Measurements from ENCODE around the gene RSPH1.

Gene RSPH1

DNA sequence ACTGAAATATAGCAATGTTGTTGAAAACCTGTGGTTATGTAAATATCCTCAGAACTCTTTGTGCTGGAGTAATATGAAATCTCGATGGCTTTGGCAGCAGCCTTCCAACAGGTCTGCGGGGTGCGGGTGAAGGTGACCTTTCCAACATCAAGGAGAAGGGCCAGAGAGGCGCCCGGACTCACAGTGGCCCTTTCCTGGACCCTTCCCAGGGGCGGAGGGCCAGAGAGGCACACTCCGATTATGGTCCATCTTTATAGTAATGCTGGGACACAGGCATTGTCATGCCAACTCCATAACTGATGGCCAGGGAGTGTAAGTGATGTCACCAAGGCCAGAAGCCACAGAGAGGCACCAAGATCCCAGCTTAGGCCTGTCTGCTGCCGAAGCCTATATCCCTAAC lies 35.7 kb upstream of the RSPH1 start:
- no peak for DNase-seq

DNA sequence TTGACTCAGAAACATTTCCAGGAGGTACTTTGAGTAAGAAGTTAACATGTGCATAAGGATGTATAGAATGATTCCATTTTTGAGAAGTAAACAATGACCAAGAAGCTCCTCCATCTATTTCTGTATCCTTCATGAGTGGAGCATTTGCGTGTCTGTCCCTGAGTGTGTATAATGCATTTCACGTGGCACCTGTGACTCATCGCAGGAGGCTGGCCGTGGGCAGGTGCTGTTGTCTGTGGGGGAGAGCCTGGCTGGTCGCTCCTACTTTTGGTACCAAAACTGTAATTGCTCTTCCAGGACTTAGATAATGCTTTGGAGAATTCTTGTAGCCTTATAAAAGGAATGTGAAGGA lies 34.1 kb upstream of the RSPH1 start:
- DNase-seq, result no peak

GRCh38 chr21:42527489-42528158 lies 31.6 kb upstream of the RSPH1 start:
- no peak for DNase-seq

- no peak for DNase-seq
Measured at GRCh38 chr21:42527127-42527488, 31.1 kb upstream of the RSPH1 start.

GRCh38 chr21:42526379-42526727 lies 30.3 kb upstream of the RSPH1 start:
- DNase-seq, result no peak

DNA sequence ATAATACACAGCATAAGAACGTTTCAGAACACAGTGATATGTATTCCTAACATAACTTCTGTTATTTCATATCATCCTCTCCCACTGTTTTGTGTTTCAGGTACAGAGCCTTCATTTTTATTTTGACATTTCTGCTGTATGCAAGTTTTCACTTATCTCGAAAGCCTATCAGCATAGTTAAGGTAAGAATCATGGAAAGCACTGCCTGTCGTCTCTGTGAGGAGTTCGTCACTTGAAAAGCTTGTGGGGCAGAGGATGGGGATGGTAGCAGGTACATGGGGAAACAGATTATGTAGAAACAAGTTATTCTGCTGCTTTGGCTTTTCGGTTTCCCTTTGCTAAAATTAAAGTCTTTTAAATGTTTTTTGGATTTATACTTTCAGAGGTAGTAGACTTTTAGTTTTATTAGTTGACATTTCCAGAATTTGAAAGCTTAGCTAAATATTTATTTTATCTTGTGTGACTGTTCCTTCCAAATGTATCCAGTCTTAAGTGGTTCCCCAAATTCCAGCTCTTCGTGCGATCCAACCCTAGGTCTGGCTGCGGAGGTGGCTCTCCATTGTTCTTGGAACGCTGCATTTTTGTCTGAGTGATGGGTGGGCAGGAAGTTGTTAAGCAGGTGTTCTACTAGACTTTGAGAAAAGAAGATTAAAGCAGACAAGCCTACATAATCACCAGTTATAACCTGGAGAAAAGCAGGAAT lies 29.8 kb upstream of the RSPH1 start:
- no peak for DNase-seq

- DNase-seq, result no peak
Measured at GRCh38 chr21:42525029-42525581, 29.1 kb upstream of the RSPH1 start.

DNA sequence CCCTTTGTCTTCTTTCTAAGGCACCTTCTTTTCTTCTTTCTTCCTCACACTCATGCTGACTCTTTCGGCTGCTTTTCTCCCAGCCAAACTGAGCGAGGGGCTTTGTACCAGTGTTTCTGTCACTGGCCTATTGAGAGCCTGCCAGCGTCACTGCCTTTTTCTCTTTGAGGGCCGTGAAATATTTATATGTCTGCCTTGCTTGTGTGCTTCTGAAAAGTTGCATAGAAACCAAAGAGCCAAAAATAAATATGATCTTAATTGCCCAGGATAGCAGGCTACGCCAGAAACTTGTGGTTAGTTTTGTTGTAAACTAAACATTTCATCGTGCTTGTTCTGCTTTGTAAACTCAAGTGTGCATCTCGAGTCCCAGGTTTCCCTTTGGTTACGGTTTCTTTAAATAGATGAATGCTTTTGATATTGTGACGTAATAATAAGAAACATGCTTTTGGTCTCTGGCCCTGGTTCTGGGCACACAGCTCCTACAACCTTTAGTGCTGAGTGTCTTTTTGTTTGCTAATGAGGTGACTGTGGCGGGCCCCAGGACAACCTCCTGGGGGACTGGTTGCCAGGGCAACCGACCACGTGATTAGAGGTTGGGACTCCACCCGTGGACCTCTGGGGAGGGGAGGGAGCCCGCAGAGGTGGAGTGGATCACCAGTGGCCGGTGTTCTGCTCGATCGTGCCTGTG lies 28.5 kb upstream of the RSPH1 start:
- peak; percentile 66 for DNase-seq

GRCh38 chr21:42523941-42524340 lies 27.9 kb upstream of the RSPH1 start:
- no peak for DNase-seq

DNA sequence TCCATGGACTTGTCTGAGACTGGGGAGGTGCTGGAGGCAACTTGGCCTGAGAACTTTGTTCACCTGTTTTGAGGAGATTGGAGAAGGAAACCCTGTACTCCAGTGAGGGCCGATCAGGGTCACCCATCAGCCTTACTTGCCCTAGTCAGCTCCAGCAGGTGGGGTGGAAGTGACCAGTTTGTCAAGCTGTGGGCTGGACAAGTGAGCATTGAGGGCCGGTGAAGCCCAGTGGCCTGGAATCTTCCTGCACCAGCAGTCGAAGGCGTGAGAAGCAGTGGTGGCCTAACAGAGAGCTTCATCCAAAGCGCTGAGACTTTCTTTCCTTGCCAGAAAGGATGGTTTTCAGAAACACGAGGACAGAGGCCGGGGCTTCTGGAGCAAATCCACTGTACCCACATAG lies 27.2 kb upstream of the RSPH1 start:
- no peak for DNase-seq

DNA sequence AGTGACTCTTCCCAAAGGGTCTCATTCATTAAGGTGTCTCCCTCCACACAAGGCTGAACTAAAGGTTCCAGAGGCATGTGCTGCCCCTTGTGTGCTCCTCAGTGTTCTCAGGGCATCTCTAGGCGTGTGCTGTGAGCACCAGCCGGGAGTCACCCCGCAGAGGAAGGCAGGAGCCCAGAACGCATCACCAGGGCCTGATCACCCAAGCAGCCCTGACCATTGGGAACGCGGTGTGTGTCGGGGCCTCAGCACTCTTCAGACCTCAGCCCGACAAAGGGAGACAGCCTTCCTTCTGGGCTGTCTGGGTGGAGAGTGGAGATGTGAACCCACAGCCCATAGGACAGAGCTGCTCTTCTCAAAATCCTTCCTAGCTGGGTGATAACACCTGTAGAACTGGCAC lies 26.7 kb upstream of the RSPH1 start:
- no peak for DNase-seq

GRCh38 chr21:42522271-42522670 lies 26.2 kb upstream of the RSPH1 start:
- DNase-seq, result no peak

- no peak for DNase-seq
Measured at GRCh38 chr21:42521805-42522204, 25.8 kb upstream of the RSPH1 start.

GRCh38 chr21:42521384-42521783 lies 25.4 kb upstream of the RSPH1 start:
- no peak for DNase-seq

GRCh38 chr21:42520628-42521253 lies 24.7 kb upstream of the RSPH1 start:
- no peak for DNase-seq

- no peak for DNase-seq
Measured at GRCh38 chr21:42518626-42519025, 22.6 kb upstream of the RSPH1 start.

DNA sequence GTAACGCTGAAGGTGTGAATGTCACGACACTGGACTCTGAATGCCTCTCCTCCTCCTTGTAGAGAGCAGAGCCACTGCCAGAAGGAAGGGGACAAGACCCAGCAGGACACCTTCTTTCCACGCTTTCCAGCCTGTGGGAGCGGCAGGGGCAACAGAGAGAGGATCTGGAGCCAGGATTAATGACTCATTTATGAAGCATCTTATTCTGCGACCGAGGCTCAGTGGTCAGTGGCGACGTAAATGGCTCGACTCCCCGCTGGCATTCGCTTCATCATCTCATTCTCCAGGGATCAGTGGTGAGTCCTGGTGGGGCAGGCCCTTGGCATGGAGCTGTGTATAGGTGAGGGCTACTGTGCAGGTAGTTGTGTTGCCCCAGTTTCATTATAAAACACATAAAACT lies 22.2 kb upstream of the RSPH1 start:
- no peak for DNase-seq

- no peak for DNase-seq
Measured at GRCh38 chr21:42515708-42516502, 19.9 kb upstream of the RSPH1 start.

- DNase-seq, result no peak
Measured at GRCh38 chr21:42514883-42515228, 18.8 kb upstream of the RSPH1 start.

DNA sequence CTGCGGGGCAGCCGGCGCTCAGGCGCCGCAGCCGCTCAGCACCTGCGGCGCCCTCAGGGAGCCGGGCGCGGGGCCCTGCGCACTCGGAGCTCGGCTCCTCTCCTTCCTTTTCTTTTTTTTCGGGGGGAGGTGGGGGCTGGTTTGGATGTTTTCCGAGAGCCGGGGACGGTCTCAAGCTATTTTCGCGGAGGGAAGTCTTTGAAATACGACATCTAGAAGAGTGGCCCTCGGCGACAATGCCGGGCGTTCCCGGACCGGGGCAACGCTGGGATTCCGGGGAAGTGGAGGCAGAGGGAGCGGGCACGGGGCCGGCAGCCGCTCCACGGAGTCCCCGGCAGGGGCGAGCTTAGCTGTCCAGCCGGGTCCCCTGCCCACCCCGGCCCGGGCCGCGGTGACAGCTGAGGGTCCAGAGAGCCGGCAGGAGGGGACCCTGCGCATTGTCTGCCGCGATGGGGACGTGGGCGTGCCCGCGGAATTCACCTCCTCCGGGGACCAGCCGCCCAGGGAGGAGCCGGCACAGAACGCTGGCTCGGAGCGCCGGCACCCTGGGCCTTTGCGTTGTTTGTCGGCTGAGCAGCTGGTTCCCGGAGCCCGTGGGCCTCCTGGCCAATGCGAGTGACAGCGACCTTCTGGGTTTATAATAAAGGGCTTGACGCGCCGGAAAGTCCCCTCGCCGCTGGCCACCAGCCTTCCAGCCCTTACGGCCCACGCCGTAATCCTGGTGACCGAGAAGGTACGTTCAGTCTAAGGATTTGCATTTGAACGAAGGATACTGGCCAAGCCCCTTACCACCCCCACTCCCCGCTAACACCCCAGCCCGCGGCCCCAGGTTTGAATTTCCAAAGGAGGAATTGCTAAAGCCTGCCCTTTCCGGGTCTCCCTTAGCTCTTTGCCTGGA lies 18.2 kb upstream of the RSPH1 start:
- DNase-seq, result peak; percentile 23

DNA sequence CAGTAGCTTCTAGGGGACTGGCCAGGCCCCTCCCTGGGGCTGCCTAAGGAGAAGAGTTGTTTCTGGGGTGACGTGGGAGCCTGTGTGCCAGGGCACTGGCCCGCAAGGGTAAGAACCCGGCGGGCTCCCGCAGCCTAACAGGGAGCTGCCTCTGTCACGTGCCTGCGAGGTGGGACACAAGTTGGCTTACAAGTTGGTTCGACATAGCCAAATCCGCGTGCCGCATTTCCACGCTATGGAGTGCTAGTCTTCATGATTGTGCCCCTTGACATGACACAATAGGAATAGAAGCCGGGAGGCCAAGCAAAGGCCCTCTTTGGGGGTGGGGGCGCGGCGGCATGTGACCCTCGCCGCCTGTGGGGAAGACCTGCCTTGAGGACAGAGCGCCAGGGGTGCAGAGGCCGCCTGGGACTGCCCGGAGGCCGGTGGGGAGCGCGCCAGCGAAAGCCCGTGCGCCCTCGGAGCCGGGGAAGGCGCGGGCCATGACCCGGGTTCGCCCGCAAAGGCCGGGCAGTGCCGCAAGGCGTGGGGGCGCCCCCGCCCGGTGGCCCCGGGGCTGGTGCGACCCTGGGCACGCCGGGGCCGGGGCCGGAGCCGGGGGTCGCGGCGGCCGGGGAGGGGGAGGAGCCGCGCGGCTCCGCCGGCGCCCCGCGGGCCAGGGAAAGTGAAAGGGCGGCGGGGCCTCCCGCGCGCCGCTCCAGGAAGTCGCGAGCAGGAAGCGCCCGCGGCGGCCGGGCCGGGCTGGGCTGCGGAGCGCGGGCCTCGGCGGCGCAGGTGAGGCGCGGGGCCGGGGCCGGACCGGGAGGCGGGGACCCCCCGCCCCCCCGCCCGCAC lies 17.3 kb upstream of the RSPH1 start, which contains the start of gene SLC37A1:
Gene SLC37A1, plus strand, starts transcription at position 702 of the 834 bp plus-strand sequence. CDS start 4,603 bp downstream, outside the sequence.
- no peak for DNase-seq

Measured in NCI-H2171 (cell line).